Neural crest cell (in vitro differentiated cells): Measurements from ENCODE around the gene NR4A3. TPM values are rescaled to one million over a fixed set of nuclear protein-coding genes. Genes with fewer than 3 reads are reported as not detected.

Experiments
- DNase-seq: peaks from one replicate; pipeline ENCODE4 v3.0.0; 2021; ENCODE audit warnings: low read depth, mixed read lengths, low spot score
- H3K27ac Mint-ChIP-seq: one replicate; pipeline ENCODE4 v1.8.0; 2021; ENCODE audit warnings: mild to moderate bottlenecking, mixed read lengths; ENCODE audit not compliant: unreplicated experiment
- H3K27me3 Mint-ChIP-seq: 2 replicates; pipeline ENCODE4 v1.8.0; 2021; ENCODE audit warnings: low read depth, mild to moderate bottlenecking, mixed read lengths
- H3K36me3 Mint-ChIP-seq: 2 replicates; pipeline ENCODE4 v1.8.0; 2021; ENCODE audit warnings: low read depth, mild to moderate bottlenecking, mixed read lengths
- H3K4me1 Mint-ChIP-seq: 2 replicates; pipeline ENCODE4 v1.8.0; 2021; ENCODE audit warnings: mixed read lengths
- H3K4me3 Mint-ChIP-seq: one replicate; pipeline ENCODE4 v1.8.0; 2021; ENCODE audit warnings: mild to moderate bottlenecking, mixed read lengths
- H3K9me3 Mint-ChIP-seq: 2 replicates; pipeline ENCODE4 v1.8.0; 2021; ENCODE audit warnings: mixed read lengths
- CTCF ChIP-seq: fragments of 200-600 bp; sonication (generic); conservative IDR thresholded peaks from 2 replicates; pipeline ENCODE4 v1.5.0; 2021; ENCODE audit warnings: antibody characterized with exemption, mild to moderate bottlenecking
- total RNA-seq: library from RNA; stranded (reverse); gene quantifications from 2 replicates; pipeline ENCODE4 v1.2.1, GENCODE V29; 2021

Gene NR4A3
- total RNA-seq, 1 donor from 2014 or later, result 0.93 TPM

GRCh38 chr9:99828417-99829176 lies 6.9 kb downstream of the NR4A3 start:
- no peak for DNase-seq
- H3K27ac Mint-ChIP-seq, result no peak overlapping the region
- no peaks in the 10 kb centered on the region for H3K9me3 Mint-ChIP-seq
- H3K36me3 Mint-ChIP-seq, result peaks cover 12% of the 10 kb centered on the region
- peaks cover 31% of the 10 kb centered on the region for H3K4me1 Mint-ChIP-seq
- peaks cover 93% of the 10 kb centered on the region for H3K27me3 Mint-ChIP-seq
- H3K4me3 Mint-ChIP-seq, result peak overlapping the region; percentile 68
- no peak for TF ChIP-seq CTCF

GRCh38 chr9:99831857-99832557 lies 10.3 kb downstream of the NR4A3 start:
- DNase-seq, result no peak
- no peak for TF ChIP-seq CTCF
- Mint-ChIP-seq H3K27ac (no peak overlapping the region), H3K4me1 (peaks cover 8% of the 10 kb centered on the region), H3K27me3 (peaks cover 68% of the 10 kb centered on the region), H3K9me3 (no peaks in the 10 kb centered on the region), H3K4me3 (no peak overlapping the region), H3K36me3 (peaks cover 12% of the 10 kb centered on the region)

GRCh38 chr9:99832558-99832864 lies 10.8 kb downstream of the NR4A3 start:
- no peak for TF ChIP-seq CTCF
- Mint-ChIP-seq H3K36me3 (peaks cover 12% of the 10 kb centered on the region), H3K9me3 (no peaks in the 10 kb centered on the region), H3K27ac (no peak overlapping the region), H3K4me1 (peaks cover 8% of the 10 kb centered on the region), H3K27me3 (peaks cover 64% of the 10 kb centered on the region), H3K4me3 (no peak overlapping the region)
- no peak for DNase-seq

GRCh38 chr9:99833735-99834134 lies 12.1 kb downstream of the NR4A3 start:
- H3K36me3 Mint-ChIP-seq, result peaks cover 8% of the 10 kb centered on the region
- peaks cover 58% of the 10 kb centered on the region for H3K27me3 Mint-ChIP-seq
- no peak overlapping the region for H3K27ac Mint-ChIP-seq
- peaks cover 3% of the 10 kb centered on the region for H3K4me1 Mint-ChIP-seq
- DNase-seq, result no peak
- TF ChIP-seq CTCF, result no peak
- H3K9me3 Mint-ChIP-seq, result no peaks in the 10 kb centered on the region
- H3K4me3 Mint-ChIP-seq, result no peak overlapping the region

GRCh38 chr9:99834474-99834873 lies 12.8 kb downstream of the NR4A3 start:
- no peak for DNase-seq

More at GRCh38 chr9:99834474-99834873, 12.8 kb downstream of the NR4A3 start:
- Mint-ChIP-seq H3K36me3 (peaks cover 2% of the 10 kb centered on the region), H3K9me3 (no peaks in the 10 kb centered on the region), H3K4me1 (no peaks in the 10 kb centered on the region), H3K27me3 (peaks cover 50% of the 10 kb centered on the region), H3K4me3 (no peak overlapping the region), H3K27ac (no peak overlapping the region)
- TF ChIP-seq CTCF, result no peak
